ENCODE results near the gene P2RX2.

P2RX2 gene

GRCh38 chr12:132582058-132582420, 36.5 kb upstream of the P2RX2 start:
- TF ChIP-seq NFIC (IDR thresholded peaks at IDR 0.05) (no peak), REST (IDR thresholded peaks at IDR 0.05; ENCODE audit: low read depth) (no peak), MAX (IDR thresholded peaks at IDR 0.05) (no peak), YY1 (IDR thresholded peaks at IDR 0.05; ENCODE audit: low read depth) (no peak), ZBTB7A (IDR thresholded peaks at IDR 0.05; ENCODE audit: low read depth) (no peak), TAF1 (IDR thresholded peaks at IDR 0.05; ENCODE audit: low read depth) (no peak), CEBPB (IDR thresholded peaks at IDR 0.05) (no peak), TEAD4 (IDR thresholded peaks at IDR 0.05) (no peak), USF1 (IDR thresholded peaks at IDR 0.05) (no peak), RAD21 (IDR thresholded peaks at IDR 0.05; ENCODE audit: low read depth) (no peak), CREB1 (IDR thresholded peaks at IDR 0.05; ENCODE audit: low read depth) (no peak), FOXM1 (IDR thresholded peaks at IDR 0.05; ENCODE audit: borderline replicate concordance, low read depth) (no peak), EP300 (IDR thresholded peaks at IDR 0.05; ENCODE audit: borderline replicate concordance) (no peak), TCF12 (IDR thresholded peaks at IDR 0.05; ENCODE audit: low read depth) (no peak), EGR1 (IDR thresholded peaks at IDR 0.05) (no peak)

GRCh38 chr12:132582582-132583410, 35.8 kb upstream of the P2RX2 start:
- TF ChIP-seq EP300 (IDR thresholded peaks at IDR 0.05; ENCODE audit: borderline replicate concordance) (no peak), NFIC (IDR thresholded peaks at IDR 0.05) (no peak), CEBPB (IDR thresholded peaks at IDR 0.05) (no peak), TEAD4 (IDR thresholded peaks at IDR 0.05) (no peak), YY1 (IDR thresholded peaks at IDR 0.05; ENCODE audit: low read depth) (no peak), MAX (IDR thresholded peaks at IDR 0.05) (no peak), FOXM1 (IDR thresholded peaks at IDR 0.05; ENCODE audit: borderline replicate concordance, low read depth) (no peak), REST (IDR thresholded peaks at IDR 0.05; ENCODE audit: low read depth) (no peak), EGR1 (IDR thresholded peaks at IDR 0.05) (no peak), CREB1 (IDR thresholded peaks at IDR 0.05; ENCODE audit: low read depth) (no peak), RAD21 (IDR thresholded peaks at IDR 0.05; ENCODE audit: low read depth) (no peak), USF1 (IDR thresholded peaks at IDR 0.05) (no peak), TAF1 (IDR thresholded peaks at IDR 0.05; ENCODE audit: low read depth) (no peak)

GRCh38 chr12:132583411-132583710, 35.2 kb upstream of the P2RX2 start:
- TF ChIP-seq RAD21 (IDR thresholded peaks at IDR 0.05; ENCODE audit: low read depth) (no peak), EP300 (IDR thresholded peaks at IDR 0.05; ENCODE audit: borderline replicate concordance) (no peak), FOXM1 (IDR thresholded peaks at IDR 0.05; ENCODE audit: borderline replicate concordance, low read depth) (no peak), NFIC (IDR thresholded peaks at IDR 0.05) (no peak), TAF1 (IDR thresholded peaks at IDR 0.05; ENCODE audit: low read depth) (no peak), TCF12 (IDR thresholded peaks at IDR 0.05; ENCODE audit: low read depth) (no peak), USF1 (IDR thresholded peaks at IDR 0.05) (no peak), EGR1 (IDR thresholded peaks at IDR 0.05) (no peak), TEAD4 (IDR thresholded peaks at IDR 0.05) (no peak), REST (IDR thresholded peaks at IDR 0.05; ENCODE audit: low read depth) (no peak), YY1 (IDR thresholded peaks at IDR 0.05; ENCODE audit: low read depth) (no peak), CREB1 (IDR thresholded peaks at IDR 0.05; ENCODE audit: low read depth) (no peak), ZBTB7A (IDR thresholded peaks at IDR 0.05; ENCODE audit: low read depth) (no peak), MAX (IDR thresholded peaks at IDR 0.05) (no peak), CEBPB (IDR thresholded peaks at IDR 0.05) (no peak)

Measured in Ishikawa (cell line).